GM08714 (cell line): ENCODE data around the gene NUMA1.

Experiments
- H3K4me3 ChIP-seq: fragments of 200-500 bp; sonication (Bioruptor generic); 2 replicates; pipeline ENCODE4 v1.5.1; 2014; ENCODE audit warnings: mild to moderate bottlenecking, low read length, inconsistent platforms
- ZNF274 ChIP-seq: IDR thresholded peaks from 2 replicates; pipeline ENCODE4 v1.6.1; 2012; ENCODE audit warnings: mild to moderate bottlenecking, low read depth, low read length

NUMA1 gene

GRCh38 chr11:72080326-72081183 lies at the start of gene NUMA1, which contains the start of gene LRRC51:
Gene NUMA1, minus strand, starts transcription at chr11:72080542. Its CDS starts 44,599 bp downstream, at chr11:72035943.
Gene LRRC51, plus strand, starts transcription at chr11:72080850. Its CDS starts 8,234 bp downstream, at chr11:72089084.
- peak within 1 kb of the TSS; percentile 97 for H3K4me3 ChIP-seq
- no peak for TF ChIP-seq ZNF274

- TF ChIP-seq ZNF274 = no peak
- no peak overlapping the region for H3K4me3 ChIP-seq
Observed at GRCh38 chr11:72129381-72129780, 49.0 kb upstream of the NUMA1 start.

- no peak overlapping the region for H3K4me3 ChIP-seq
- no peak for TF ChIP-seq ZNF274
Observed at GRCh38 chr11:72127923-72128322, 47.6 kb upstream of the NUMA1 start.

GRCh38 chr11:72125956-72126355 lies 45.6 kb upstream of the NUMA1 start:
- H3K4me3 ChIP-seq = no peak overlapping the region
- TF ChIP-seq ZNF274 = no peak

- TF ChIP-seq ZNF274 = no peak
- H3K4me3 ChIP-seq = no peak overlapping the region
Observed at GRCh38 chr11:72124046-72124445, 43.7 kb upstream of the NUMA1 start.

GRCh38 chr11:72123117-72123653 lies 42.8 kb upstream of the NUMA1 start:
- no peak for TF ChIP-seq ZNF274
- no peak overlapping the region for H3K4me3 ChIP-seq

- no peak overlapping the region for H3K4me3 ChIP-seq
- no peak for TF ChIP-seq ZNF274
Observed at GRCh38 chr11:72122607-72123006, 42.3 kb upstream of the NUMA1 start.

- H3K4me3 ChIP-seq = no peak overlapping the region
- TF ChIP-seq ZNF274 = no peak
Observed at GRCh38 chr11:72120930-72121329, 40.6 kb upstream of the NUMA1 start.

- TF ChIP-seq ZNF274 = no peak
- H3K4me3 ChIP-seq = no peak overlapping the region
Observed at GRCh38 chr11:72119198-72119597, 38.9 kb upstream of the NUMA1 start.

- no peak for TF ChIP-seq ZNF274
- H3K4me3 ChIP-seq = no peak overlapping the region
Observed at GRCh38 chr11:72116019-72116755, 35.8 kb upstream of the NUMA1 start.

- no peak for TF ChIP-seq ZNF274
- no peak overlapping the region for H3K4me3 ChIP-seq
Observed at GRCh38 chr11:72114570-72114969, 34.2 kb upstream of the NUMA1 start.

- H3K4me3 ChIP-seq = peak overlapping the region; percentile 68; the same call in 1 of the 2 replicates
Observed at GRCh38 chr11:72112978-72113808, 32.9 kb upstream of the NUMA1 start.

GRCh38 chr11:72112143-72112977 lies 32.0 kb upstream of the NUMA1 start, which contains the start of gene ANAPC15:
Gene ANAPC15, minus strand, starts transcription at chr11:72112695. Its CDS starts 1,419 bp downstream, at chr11:72111276.
- peak within 1 kb of the TSS; percentile 82 for H3K4me3 ChIP-seq
- no peak for TF ChIP-seq ZNF274

More at GRCh38 chr11:72112978-72113808, 32.9 kb upstream of the NUMA1 start:
- TF ChIP-seq ZNF274 = no peak
